ENCODE measurements around the gene TRPV3.
"Not testable (repeated sequence)": the region's sequence is repeated elsewhere in the genome, so short reads cannot be mapped to it uniquely, and the experiment has no call there.

Gene TRPV3

GRCh38 chr17:3573246-3574100 lies 15.9 kb upstream of the TRPV3 start:
- no peak for DNase-seq

- no peak for DNase-seq
Measured at GRCh38 chr17:3572231-3572630, 14.6 kb upstream of the TRPV3 start.

- no peak for DNase-seq
Measured at GRCh38 chr17:3571043-3571900, 13.7 kb upstream of the TRPV3 start.

- DNase-seq, result no peak
Measured at GRCh38 chr17:3569534-3570137, 12.0 kb upstream of the TRPV3 start.

- DNase-seq, result no peak
Measured at GRCh38 chr17:3566551-3566950, 8.9 kb upstream of the TRPV3 start.

- DNase-seq, result no peak
Measured at GRCh38 chr17:3565143-3565542, 7.5 kb upstream of the TRPV3 start.

GRCh38 chr17:3564241-3564640 lies 6.6 kb upstream of the TRPV3 start:
- not testable (repeated sequence) for DNase-seq

GRCh38 chr17:3559270-3559645 lies 1.6 kb upstream of the TRPV3 start:
- DNase-seq, result no peak

GRCh38 chr17:3558603-3559269 lies 1.1 kb upstream of the TRPV3 start:
- DNase-seq, result no peak

GRCh38 chr17:3556916-3557767 lies 470 bp downstream of the TRPV3 start:
- DNase-seq, result no peak

GRCh38 chr17:3556239-3556915 lies 1.2 kb downstream of the TRPV3 start:
- no peak for DNase-seq

- DNase-seq, result no peak
Measured at GRCh38 chr17:3555189-3555796, 2.3 kb downstream of the TRPV3 start.

GRCh38 chr17:3554440-3554839 lies 3.2 kb downstream of the TRPV3 start:
- DNase-seq, result no peak

GRCh38 chr17:3553419-3554401 lies 3.9 kb downstream of the TRPV3 start:
- DNase-seq, result no peak

- no peak for DNase-seq
Measured at GRCh38 chr17:3552916-3553315, 4.7 kb downstream of the TRPV3 start.

GRCh38 chr17:3551189-3551588 lies 6.4 kb downstream of the TRPV3 start:
- DNase-seq, result no peak

- no peak for DNase-seq
Measured at GRCh38 chr17:3549610-3550162, 7.9 kb downstream of the TRPV3 start.

- DNase-seq, result no peak
Measured at GRCh38 chr17:3547628-3548027, 10.0 kb downstream of the TRPV3 start.

GRCh38 chr17:3546997-3547396 lies 10.6 kb downstream of the TRPV3 start:
- DNase-seq, result no peak

Measured in NCI-H748 treated with DMSO at 0.1 percent for 48 hours (cell line).